HG02970 (cell line): ENCODE measurements around the gene OR52H1.

Experiments
- ATAC-seq: cut with Tn5 transposase; IDR thresholded peaks from one replicate; pipeline ENCODE4 v1.9.1; 2021; ENCODE audit warnings: mild to moderate bottlenecking, moderate library complexity, moderate number of reproducible peaks; ENCODE audit not compliant: unreplicated experiment, low FRiP score

OR52H1 gene

GRCh38 chr11:5536482-5536881 is 11.9 kb downstream of the OR52H1 start:
- no peak for ATAC-seq

- no peak for ATAC-seq
These were observed 14.3 kb downstream of the OR52H1 start for GRCh38 chr11:5534046-5534445.

- no peak for ATAC-seq
These were observed 17.1 kb downstream of the OR52H1 start for GRCh38 chr11:5531053-5531831.

GRCh38 chr11:5528495-5528894 is 19.8 kb downstream of the OR52H1 start:
- no peak for ATAC-seq

GRCh38 chr11:5527716-5528115 is 20.6 kb downstream of the OR52H1 start:
- no peak for ATAC-seq

- ATAC-seq: no peak
These were observed 23.6 kb downstream of the OR52H1 start for GRCh38 chr11:5524756-5525155.

GRCh38 chr11:5522308-5522707 is 26.0 kb downstream of the OR52H1 start:
- no peak for ATAC-seq

- no peak for ATAC-seq
These were observed 26.8 kb downstream of the OR52H1 start for GRCh38 chr11:5521540-5521939.

- no peak for ATAC-seq
These were observed 31.7 kb downstream of the OR52H1 start, which contains the start of gene UBQLNL for GRCh38 chr11:5516599-5516998. TSS of gene UBQLNL (minus strand) at chr11:5516699. CDS start at chr11:5516441, 258 bp downstream.

GRCh38 chr11:5514841-5515240 is 33.5 kb downstream of the OR52H1 start:
- no peak for ATAC-seq

GRCh38 chr11:5509803-5510202 is 38.5 kb downstream of the OR52H1 start, which contains the start of gene UBQLN3:
TSS of gene UBQLN3 (minus strand) at chr11:5509957. CDS start at chr11:5509558, 399 bp downstream.
- no peak for ATAC-seq

- no peak for ATAC-seq
These were observed 39.7 kb downstream of the OR52H1 start for GRCh38 chr11:5508605-5509004.

GRCh38 chr11:5507933-5508305 is 40.4 kb downstream of the OR52H1 start:
- ATAC-seq: no peak

GRCh38 chr11:5507177-5507932 is 41.0 kb downstream of the OR52H1 start:
- no peak for ATAC-seq

- ATAC-seq: no peak
These were observed 42.8 kb downstream of the OR52H1 start for GRCh38 chr11:5505363-5506048.

GRCh38 chr11:5504403-5504921 is 43.9 kb downstream of the OR52H1 start:
- ATAC-seq: no peak

GRCh38 chr11:5500393-5500801 is 47.9 kb downstream of the OR52H1 start:
- no peak for ATAC-seq

GRCh38 chr11:5499671-5500070 is 48.7 kb downstream of the OR52H1 start:
- ATAC-seq: no peak
